Inflammatory macrophage treated with lipopolysaccharide for 4 hours (primary cell): Measurements from ENCODE around the gene PPP1R12A.

Source experiments
- DNase-seq: peaks from one replicate; pipeline ENCODE4 v3.0.0-alpha.2; 2020

PPP1R12A gene

DNA sequence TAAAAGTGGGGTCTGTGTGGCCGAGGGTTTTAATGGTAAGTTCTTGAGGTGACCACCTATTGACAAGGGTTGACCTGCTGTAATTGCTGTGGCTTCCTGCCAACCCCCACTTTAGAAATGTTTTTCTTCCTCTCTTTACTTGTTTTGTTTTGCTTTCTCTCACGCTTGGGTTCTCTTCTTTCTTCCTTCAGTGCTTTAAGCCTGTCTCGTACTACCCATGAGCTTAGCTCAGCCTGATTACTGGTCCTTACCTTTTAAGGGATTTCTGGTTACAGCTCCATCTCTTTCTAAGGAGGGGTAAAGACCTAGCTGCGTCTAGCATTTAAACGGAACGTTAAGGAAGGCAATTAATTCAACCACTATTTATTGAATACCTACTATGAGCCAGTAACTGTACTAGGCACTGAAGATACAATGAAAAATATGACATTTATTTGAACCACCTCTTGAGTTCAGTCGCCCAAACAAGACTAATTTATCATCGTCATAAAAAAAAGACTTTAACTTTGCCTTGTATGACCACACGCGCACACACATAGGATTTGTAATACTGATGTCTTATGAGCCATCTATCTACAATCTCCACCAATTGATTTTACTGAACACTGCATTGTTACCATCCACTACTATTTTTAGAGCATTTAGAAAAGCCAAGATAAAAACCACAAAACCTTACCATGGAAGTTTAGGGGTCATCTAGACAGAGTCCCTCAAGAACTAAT is 888 bp upstream of the PPP1R12A start:
- DNase-seq: peak; percentile 9

DNA sequence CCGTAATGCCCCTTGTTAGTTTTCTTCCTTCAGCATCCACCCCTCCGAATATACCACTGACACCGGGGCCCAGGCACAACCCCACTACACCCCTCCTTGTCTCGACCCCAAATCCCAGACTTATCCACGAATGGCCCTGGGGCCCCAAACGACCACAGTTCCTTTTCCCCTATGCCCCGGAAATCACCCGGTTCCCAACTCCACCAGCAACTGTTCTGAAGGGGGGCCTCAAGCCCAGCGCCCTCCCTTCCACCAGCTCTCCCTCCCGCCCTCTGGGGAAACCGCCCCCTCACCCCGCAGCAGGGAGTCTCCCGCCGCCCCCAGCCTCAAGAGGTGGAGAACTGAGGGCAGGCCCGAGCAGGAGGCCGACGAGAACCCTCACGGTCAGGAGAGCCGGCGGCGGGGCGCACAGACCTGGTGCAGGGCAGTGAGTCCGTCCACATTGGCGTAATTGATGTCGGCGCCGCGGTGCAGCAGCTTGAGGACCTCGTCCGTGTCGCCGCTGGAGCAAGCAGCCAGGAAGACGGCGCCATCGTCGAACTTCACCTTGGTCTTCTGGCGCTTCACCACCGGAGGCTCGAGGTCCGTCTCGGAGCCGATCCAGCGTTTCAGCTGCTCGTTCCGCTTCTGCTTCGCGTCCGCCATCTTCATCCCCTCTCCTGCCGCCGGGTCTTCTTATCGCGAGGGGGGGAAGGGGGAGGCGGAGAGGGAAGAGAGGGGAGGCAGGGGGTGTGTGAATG is 446 bp downstream of the PPP1R12A start:
- DNase-seq: peak; percentile 13

DNA sequence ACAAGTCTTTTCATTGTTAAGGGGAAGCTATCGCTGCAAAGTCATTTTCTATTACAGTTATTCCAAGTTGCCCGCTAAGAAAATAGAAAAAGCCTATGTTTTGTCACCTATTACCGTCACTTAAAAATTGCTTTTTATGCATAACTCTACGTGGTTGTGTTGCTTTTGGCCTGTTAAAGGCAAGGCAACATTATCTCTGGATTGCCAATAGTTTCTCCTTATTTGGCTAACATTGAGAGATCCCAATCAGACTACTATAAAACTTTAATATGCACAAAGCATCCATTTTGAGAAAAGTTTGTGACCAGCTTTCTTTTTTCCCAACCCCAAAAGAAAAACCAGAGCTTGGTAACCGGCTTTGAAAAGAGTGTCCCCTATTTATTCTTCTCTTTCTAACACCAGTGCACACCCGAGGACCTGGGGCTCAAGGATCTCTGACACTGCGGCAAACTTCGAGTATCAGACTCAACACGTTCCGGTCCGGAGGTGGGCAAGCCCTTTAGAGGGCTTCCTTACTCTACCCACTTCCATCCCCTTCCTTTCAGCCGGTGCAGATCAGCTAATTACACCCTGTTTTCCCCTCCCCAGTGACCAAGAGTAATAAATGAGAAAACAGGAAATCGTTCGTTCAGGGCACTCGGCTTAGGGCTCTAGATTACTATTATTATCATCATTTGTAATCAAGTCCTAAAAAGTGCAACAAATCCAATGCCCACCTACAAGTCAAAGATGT is 1.2 kb downstream of the PPP1R12A start:
- DNase-seq: peak; percentile 20

DNA sequence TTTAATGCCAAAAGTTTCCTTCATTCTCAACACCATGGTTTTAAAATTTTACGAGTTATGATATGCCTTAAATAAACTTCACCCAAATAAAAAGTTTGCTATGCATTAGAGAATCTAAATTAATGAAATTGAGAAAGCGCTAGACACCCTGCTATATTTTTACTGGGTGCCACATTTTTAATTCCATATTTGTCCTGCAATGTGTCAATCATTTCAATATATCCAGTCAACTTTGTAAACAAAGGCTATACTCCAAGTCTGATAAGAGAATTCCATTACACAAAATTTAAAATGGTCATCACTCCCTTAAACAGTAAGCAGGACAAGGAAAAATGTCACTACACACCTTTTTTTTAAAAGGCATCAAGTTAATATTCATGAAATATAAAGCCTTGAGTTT is 1.9 kb downstream of the PPP1R12A start:
- no peak for DNase-seq

DNA sequence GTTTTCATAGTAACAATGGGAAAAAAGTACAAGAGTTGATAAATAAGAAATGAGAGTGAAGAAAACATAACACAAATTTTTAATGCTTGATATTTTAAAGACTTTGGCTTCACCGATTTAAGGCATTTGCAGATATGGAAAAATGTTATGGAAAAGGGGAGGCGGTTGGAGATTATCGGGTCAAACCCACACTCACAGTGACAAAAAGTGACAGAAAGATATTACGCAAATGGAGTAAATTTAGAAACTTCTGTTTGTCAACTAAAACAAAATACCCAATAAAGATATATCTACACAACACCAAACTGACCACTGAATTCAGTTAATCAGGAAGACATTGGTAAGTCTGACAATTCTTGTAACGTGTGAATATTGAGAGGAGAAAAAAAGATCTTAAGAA is 2.5 kb downstream of the PPP1R12A start:
- peak; percentile 18 for DNase-seq

DNA sequence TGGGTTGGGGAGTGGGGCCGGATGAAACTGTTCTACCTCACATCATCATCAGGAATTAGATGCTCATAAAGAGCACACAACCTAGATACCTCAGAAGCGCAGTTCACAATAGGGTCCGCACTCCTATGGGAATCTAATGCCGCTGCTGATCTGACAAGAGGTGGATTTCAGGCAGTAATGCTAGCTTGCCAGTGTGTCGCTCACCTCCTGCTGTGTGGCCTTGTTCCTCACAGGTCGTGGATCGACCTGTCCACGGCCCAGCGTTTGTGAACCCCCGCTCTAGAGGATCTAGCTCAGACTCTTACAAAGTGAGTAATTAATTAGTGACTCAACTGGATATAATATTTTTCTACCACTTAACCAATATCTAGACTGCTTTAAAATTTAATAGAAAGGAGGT is 5.8 kb downstream of the PPP1R12A start:
- DNase-seq: no peak

DNA sequence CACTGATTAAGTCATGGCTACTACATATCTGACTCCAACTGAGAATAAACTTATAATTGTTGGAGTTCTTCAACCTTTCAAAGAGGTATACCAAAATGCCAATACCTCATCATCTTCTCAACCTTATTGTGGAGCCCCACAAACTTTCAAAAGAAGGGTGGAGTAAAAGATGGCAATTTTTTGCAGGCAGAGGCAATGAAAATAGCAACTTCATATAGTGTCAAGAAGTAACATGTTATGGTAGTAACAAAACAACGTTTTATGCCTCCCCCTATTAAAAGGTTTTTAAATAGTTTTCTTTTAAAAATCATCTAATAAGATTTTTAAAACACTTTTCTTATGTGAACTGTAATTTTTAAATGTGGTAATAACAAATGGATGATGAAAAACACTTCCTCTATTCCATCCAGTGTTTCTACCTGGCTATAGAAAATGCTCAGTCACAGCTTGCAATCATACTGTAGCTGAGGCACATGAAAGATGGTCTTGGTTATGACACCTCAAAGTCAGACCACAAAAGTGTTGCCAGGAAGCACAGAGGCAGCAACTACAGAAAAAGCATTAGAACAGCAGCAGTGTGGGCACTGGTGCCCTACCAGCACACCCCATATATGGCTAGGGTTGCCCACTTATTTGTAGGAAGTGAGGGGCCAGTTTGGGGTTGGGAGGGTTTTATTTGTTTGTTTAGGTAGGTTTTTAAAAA is 7.0 kb downstream of the PPP1R12A start:
- peak; percentile 16 for DNase-seq

DNA sequence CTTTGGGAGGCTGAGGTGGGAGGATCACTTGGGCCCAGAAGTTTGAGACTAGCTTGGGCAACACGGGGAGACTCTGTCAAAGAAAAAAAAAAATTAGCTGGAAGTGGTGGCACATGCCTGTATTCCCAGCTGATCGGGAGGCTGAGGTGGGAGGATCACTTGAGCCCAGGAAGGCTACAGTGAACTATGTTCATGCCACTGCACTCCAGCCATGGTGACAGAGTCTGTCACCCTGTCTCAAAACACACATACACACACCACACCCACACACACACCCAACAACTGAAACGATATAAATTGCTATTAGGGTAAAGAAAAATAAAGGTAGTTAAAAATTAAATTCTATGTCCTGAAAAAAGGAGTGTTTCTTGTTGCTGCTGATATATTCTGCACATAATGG is 7.9 kb downstream of the PPP1R12A start:
- no peak for DNase-seq

DNA sequence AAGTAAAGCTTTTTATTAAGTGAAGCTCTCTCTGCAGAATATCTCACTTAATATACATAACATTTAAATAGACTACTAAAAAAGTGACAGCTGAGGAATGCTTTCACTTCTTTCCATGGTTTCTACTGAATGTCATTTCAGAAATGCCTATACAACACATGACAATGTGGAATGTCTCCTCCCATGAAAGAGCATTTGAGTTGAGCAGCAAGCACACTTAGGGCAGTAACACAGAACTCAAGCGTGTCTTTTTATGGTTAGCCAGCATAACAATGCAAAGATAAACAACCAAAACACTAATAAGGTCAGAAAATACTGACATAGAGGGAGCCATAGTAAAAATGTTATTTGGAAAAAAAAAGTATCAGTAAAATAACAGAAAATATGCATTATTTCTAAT is 9.4 kb downstream of the PPP1R12A start:
- DNase-seq: no peak

DNA sequence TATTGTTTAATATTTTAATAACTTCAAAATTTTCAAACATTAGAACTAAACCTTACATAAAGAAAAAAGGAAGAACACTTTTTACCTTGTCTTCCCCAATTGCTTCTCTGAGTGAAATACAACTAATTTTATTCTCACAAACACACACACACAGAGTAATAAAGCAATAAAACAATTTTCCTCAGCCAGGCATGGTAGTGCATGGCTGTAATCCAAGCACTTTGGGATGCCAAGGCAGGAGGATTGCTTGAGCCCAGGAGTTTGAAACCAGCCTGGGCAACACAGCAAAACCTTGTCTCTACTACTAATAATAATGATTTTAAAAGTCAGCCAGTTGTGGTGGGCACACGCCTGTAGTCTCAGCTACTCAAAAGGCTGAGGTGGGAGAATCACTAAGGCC is 13.1 kb downstream of the PPP1R12A start:
- DNase-seq: no peak

DNA sequence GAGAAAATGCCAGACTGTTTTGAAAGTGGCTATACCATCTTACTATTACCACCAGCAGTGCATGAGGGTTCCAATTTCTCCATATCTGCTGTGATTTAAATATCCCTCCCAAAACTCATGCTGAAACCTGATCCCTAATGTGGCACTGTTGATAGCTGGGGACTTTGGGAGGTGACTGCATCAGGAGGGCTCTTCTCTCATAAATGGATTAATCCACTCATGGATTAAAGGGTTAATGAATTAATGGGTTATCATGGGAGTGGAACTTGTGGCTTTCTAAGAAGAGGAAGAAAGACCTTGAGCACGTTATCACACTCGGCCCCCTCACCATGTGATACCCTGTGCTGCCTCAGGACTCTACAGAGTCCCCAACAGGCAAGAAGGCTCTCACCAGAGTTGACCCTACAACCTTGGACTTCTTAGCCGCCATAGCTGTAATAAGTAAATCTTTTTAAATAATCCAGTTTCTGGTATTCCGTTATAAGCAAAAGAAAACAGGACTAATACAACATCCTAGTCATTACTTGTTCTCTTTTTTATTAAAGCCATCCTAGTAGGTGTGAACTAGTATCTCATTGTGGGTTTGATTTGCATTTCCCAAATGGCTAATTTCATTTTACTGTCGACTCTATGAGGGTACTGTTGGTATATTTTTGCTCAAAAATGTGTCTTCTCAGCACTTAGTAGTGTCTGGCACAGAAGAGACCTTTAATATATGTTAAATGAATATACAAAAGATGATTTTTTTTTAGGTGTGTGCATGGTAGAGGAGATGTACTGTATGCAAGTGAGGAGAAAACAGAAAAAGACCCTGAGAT is 14.3 kb downstream of the PPP1R12A start:
- no peak for DNase-seq

DNA sequence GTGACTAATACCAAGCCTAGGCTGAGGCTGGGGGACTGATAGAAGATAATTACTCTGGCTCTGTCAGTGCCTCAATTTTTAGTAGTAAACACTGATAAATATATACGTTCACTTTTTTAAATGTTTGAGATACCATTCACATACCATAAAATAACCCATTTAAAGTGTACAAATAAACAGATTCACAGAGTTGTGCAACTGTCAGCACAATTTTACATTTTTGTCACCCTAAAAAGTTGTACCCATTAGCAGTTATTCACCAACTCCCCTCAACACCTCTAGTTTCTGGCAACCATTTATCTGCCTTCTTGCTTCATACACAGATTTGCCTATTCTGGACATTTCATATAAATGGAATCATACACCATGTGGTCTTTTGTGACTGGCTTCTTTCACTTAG is 15.1 kb downstream of the PPP1R12A start:
- DNase-seq: no peak

DNA sequence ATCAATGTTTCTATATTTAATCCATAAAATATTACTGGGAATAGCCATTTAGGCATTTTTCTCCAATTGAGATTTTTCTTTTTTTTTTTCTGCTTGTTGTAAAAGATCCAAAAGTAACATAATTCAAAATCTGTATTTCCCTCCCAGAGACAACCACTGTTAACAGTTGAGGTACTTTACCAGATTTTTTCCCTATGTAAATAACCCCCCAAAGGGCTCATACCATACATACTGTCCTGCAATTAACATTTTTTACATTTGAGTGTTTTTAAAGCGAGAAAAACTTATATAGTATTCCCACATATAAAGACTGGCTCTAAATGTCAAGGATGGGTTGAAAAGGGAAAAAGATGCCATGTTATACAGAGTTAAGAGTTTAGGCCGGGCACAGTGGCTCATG is 18.1 kb downstream of the PPP1R12A start:
- no peak for DNase-seq

DNA sequence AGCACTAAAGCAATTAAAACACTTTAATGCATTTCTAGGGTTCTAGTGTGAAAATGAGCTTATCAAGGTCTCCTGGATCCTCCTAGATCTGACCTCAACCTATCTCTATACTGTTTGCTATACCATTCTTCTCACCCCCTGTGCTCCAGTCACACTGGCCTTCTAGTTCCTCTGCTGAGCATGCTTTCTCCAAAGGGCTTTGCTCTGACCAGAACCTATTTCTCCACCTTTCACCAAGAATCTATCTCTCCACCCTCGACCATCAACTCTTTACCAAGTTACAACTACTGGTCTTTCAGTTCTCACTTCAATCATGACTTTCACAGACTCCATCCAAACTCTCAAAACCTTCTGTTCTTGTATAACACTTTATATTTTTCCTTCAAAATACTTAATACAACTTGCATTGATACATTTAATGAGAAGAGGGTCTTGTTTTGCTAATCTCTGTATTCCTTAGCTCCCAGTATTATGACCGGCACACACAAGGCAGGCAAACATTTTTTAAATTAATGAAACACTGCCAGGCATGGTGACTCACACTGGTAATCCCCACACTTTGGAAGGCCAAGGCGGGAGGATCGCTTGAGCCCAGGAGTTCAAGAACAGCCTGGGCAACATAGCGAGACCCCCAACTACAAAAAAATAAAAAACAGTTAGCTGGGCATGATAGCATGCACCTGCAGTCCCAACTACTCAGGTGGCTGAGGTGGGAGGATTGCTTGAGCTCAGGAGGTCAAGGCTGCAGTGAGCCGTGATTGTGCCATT is 22.8 kb downstream of the PPP1R12A start:
- DNase-seq: no peak

DNA sequence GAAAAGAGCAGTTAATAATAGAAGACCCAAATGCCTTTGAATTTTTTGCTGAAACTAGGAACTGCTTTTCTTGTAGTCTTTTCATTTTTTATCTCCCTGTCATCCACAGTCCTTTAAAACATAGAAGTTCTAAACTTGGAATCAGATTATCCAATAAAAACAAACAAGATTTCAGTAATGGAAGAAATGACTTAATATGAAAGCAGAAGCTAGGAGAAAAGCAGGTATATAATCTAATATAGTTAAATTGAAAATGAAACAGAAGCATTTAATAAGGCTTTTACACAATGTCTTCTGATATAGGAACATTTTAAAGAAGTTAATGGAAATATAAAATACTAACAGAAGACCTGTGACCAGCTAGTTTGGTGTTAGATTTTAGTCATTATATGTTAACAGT is 26.5 kb downstream of the PPP1R12A start:
- peak; percentile 18 for DNase-seq

DNA sequence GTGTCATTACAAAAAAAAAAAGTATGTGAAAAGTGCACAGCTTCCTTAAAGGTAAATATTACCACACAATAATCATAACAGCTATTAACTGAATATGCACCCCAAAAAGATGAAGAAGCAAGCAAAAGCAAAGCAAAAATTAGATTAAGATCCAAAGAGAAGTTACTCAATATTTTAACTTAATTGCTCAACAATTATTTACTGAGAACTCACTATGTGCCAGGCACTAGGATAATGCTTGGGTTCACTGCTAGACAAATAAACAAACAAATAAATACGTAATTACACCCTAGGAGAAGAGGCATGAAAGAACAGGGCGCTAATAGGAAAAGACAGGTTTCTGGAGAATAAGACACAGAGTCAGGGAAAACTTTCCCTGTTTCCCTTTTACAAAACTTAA is 33.4 kb downstream of the PPP1R12A start:
- no peak for DNase-seq

DNA sequence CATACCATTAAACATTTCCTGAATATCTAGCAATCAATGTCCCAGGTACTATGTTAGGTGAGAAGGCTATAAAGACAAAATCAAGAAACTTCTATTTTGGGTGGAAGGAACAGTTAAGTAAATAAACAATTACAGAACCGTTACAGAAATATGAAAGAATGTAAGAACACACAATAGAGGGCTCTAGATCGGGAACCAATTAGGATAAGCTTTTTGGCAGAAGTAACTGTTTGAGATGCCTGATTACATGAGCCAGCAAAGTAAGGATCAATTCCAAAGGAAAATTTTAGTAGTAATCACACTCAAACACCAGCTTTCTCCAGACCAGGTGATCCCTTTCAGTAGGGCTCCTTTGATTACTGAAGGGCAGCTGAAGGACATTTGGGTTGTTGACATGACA is 33.9 kb downstream of the PPP1R12A start:
- no peak for DNase-seq

DNA sequence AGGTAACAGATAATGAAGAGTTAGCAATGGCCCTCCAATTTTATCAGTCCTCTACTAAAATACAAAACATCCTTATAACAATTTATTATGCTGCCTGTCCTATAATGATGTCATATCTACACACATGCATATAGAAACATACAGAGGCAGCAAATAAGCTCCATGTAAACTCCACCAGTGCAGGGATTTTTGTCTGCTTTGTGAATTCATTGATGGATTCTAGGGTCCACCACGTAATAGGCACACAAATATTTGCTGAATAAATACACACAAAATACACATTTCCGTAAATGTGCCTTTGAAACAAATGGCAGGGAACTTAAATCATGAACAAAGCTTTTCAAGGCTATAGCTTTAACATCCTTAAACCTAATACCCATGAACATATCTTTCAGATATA is 34.7 kb downstream of the PPP1R12A start:
- no peak for DNase-seq

DNA sequence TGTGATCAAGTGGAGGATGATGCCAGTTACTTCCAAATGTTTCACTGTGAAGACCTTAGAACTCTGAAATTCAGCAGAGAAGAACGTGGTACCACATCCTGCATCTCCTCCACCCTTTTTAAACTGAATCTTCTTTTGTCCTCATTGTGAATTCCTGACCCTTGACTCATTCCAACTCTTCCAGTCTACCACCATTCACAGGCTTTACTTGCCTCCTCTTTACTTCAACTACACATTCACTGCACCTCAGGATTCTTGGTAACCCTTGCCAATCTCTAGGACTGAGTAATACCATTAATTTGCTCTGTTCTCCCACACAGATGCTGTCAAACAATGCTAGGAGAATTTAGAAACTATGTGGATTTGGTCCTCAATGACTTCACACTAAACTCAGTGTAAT is 37.3 kb downstream of the PPP1R12A start:
- no peak for DNase-seq

DNA sequence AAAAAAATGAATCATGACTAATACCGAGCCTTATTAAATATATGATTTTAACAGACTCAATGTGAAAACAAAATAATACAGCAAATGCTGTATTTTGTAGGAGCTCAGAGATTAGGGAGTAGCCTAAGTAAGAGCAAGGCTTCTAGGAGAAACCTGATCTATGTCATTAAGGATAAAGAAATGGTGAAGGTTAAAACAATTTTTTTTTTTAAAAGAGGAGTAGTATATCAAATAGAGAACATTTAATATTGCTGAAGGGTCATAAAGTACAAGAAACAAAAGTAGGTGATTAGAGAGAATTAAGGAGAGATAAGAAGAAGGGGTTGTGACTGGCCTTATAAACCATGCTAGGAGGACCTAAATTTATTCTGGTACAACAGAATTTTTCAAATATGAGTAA is 39.1 kb downstream of the PPP1R12A start:
- no peak for DNase-seq

DNA sequence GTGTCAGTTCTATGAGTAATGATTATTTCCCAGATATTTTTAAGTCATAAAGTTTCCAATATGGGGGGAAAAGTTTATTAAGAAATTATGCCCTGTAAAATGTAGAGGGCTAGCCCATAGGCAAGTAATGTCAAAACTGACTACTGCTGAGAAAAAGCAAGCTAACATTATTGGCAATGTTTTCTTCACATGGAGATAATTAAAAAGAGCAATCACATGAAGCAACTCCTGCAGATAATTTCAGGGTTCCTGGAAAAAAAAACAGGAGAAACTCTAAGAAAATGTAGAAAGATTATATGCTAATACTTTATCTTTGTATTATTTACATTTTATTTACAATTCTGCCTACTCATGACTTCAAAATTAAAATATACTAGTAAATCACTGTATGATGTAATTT is 39.8 kb downstream of the PPP1R12A start:
- no peak for DNase-seq
